Measurements from ENCODE around the gene PPARD. TPM values are rescaled to one million over a fixed set of nuclear protein-coding genes. Genes with fewer than 3 reads are reported as not detected.

The PPARD gene
- total RNA-seq, 1 donor from 2014 or later: 4.9 TPM

DNA sequence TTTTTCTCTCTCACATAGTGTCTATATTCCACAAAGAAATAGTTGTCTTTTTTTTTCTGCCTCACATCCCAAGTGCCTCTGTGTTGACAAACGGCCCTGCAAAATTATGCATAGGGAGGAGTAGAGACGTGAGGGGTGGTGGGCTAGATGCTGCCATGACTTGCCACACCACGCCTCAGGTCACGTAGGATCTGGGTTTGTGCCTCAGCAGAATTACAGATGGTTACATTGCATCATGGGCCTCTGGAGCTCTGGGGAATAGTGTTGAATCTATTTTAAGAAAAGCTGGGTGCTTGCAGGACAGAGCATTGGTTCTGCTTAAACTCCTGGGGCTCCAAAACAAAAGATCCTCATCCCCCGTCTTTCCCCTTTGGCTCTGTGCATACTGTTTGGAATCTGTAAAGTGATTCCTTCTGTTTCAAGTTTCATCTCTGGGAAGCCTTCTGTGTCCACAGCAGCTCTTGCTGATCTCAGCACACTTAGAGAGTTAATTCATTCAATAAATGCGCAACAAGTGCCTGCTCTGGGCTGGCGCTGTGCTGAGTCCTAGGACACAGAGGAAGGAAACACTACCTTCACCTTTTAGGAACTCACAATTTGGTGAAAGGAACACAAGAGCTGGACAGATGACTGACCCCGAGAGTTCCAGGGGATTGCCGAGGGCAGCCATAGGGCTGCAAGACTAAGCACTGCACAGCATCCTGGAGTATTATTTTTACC, 112.2 kb downstream of the PPARD start:
- peak overlapping the region; percentile 83 for H3K4me3 Mint-ChIP-seq
- peak; percentile 39 for DNase-seq (ENCODE audit: low spot score)
- H4K20me1 ChIP-seq (ENCODE audit: low read depth): peaks cover 2% of the 10 kb centered on the region
- peak overlapping the region; percentile 64 for H3K27ac ChIP-seq
- no peaks in the 10 kb centered on the region for H3K9me3 Mint-ChIP-seq
- peaks cover 25% of the 10 kb centered on the region for H3F3A ChIP-seq (ENCODE audit: low read depth)
- H3K36me3 ChIP-seq: no peaks in the 10 kb centered on the region
- TF ChIP-seq CTCF (IDR thresholded peaks at IDR 0.05) (no peak), EZH2phosphoT487 (IDR thresholded peaks at IDR 0.05) (no peak), EZH2 (IDR thresholded peaks at IDR 0.05) (no peak)
- peak overlapping the region; percentile 55 for H3K4me3 ChIP-seq
- H3K4me2 ChIP-seq: peak overlapping the region; percentile 88
- H3K9me3 ChIP-seq (ENCODE audit: low read depth): no peaks in the 10 kb centered on the region
- H2AFZ ChIP-seq (replicated peaks): no peak overlapping the region
- no peak overlapping the region for H3K9ac ChIP-seq
- peaks cover 15% of the 10 kb centered on the region for H3K36me3 Mint-ChIP-seq
- peaks cover 9% of the 10 kb centered on the region for H3K27me3 Mint-ChIP-seq (ENCODE audit: insufficient read depth, low read depth)
- H3K4me1 ChIP-seq: peaks cover 30% of the 10 kb centered on the region
- peaks cover 32% of the 10 kb centered on the region for H3K27me3 ChIP-seq
- H3K27ac Mint-ChIP-seq: peak overlapping the region; percentile 42
- no peaks in the 10 kb centered on the region for H3K79me2 ChIP-seq (ENCODE audit: low read depth)
- peaks cover 38% of the 10 kb centered on the region for H3K4me1 Mint-ChIP-seq

DNA sequence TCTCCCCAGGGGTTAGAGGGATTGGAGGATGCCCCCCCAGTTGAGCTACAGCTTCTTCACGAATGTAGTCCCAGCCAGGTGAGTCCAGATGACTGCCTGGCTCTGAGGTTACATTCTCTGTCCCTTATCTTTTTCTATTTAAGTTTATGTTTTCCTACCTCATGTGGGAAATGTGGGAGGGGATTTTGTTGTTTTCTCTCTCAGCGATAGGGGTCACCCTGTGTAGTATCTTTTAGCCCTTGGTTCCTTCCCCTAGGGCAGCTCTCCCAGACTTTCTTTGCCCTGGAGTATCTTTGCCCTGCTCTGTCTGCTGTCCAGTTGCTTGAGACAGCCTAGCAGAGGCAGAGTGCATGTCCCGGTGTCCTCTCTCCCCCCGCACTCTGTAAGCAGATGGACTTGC, 115.5 kb downstream of the PPARD start:
- Histone ChIP-seq H2AFZ (replicated peaks) (no peak overlapping the region), H3K27ac (no peak overlapping the region), H3K9ac (no peak overlapping the region), H3K36me3 (no peaks in the 10 kb centered on the region), H4K20me1 (ENCODE audit: low read depth) (peaks cover 2% of the 10 kb centered on the region), H3K4me3 (no peak overlapping the region), H3F3A (ENCODE audit: low read depth) (peaks cover 13% of the 10 kb centered on the region), H3K9me3 (ENCODE audit: low read depth) (no peaks in the 10 kb centered on the region), H3K4me2 (no peak overlapping the region), H3K27me3 (peaks cover 6% of the 10 kb centered on the region), H3K4me1 (peaks cover 20% of the 10 kb centered on the region), H3K79me2 (ENCODE audit: low read depth) (no peaks in the 10 kb centered on the region)
- Mint-ChIP-seq H3K4me3 (no peak overlapping the region), H3K27me3 (ENCODE audit: insufficient read depth, low read depth) (peaks cover 5% of the 10 kb centered on the region), H3K4me1 (peaks cover 26% of the 10 kb centered on the region), H3K9me3 (no peaks in the 10 kb centered on the region), H3K27ac (peak overlapping the region; percentile 79), H3K36me3 (peaks cover 21% of the 10 kb centered on the region)
- DNase-seq (ENCODE audit: low spot score): no peak
- no peak for TF ChIP-seq CTCF (IDR thresholded peaks at IDR 0.05)
- no peak for TF ChIP-seq EZH2 (IDR thresholded peaks at IDR 0.05)
- TF ChIP-seq EZH2phosphoT487 (IDR thresholded peaks at IDR 0.05): no peak

DNA sequence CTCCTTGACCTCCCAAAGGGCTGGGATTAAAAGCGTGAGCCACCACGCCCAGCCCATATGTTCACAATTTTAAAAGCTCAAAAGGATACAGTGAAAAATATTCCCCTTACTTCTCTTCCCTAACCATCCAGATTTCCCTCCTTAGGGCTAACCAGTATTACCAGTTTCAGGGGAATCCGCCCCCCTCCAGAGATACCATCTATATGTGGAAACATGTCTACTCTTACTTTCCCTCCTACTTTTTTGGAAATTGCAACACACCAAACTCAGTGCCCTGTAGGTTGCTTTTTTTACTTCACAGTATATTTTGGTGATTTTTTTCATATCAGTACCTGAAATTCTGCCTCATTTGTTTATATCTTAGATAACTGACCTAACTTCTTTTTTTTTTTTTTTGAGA, 118.9 kb downstream of the PPARD start:
- Histone ChIP-seq H3K4me2 (no peak overlapping the region), H4K20me1 (ENCODE audit: low read depth) (no peaks in the 10 kb centered on the region), H3K27me3 (no peaks in the 10 kb centered on the region), H3K9me3 (ENCODE audit: low read depth) (no peaks in the 10 kb centered on the region), H3K4me1 (no peaks in the 10 kb centered on the region), H3K4me3 (no peak overlapping the region), H2AFZ (replicated peaks) (no peak overlapping the region), H3K27ac (no peak overlapping the region), H3F3A (ENCODE audit: low read depth) (no peaks in the 10 kb centered on the region), H3K36me3 (no peaks in the 10 kb centered on the region), H3K79me2 (ENCODE audit: low read depth) (no peaks in the 10 kb centered on the region), H3K9ac (no peak overlapping the region)
- Mint-ChIP-seq H3K27ac (no peak overlapping the region), H3K36me3 (peaks cover 19% of the 10 kb centered on the region), H3K4me3 (no peak overlapping the region), H3K27me3 (ENCODE audit: insufficient read depth, low read depth) (no peaks in the 10 kb centered on the region), H3K9me3 (no peaks in the 10 kb centered on the region), H3K4me1 (no peaks in the 10 kb centered on the region)
- no peak for TF ChIP-seq EZH2phosphoT487 (IDR thresholded peaks at IDR 0.05)
- no peak for TF ChIP-seq CTCF (IDR thresholded peaks at IDR 0.05)
- TF ChIP-seq EZH2 (IDR thresholded peaks at IDR 0.05): no peak
- no peak for DNase-seq (ENCODE audit: low spot score)
